Measurements from ENCODE around the gene UBXN11. TPM values are rescaled to one million over a fixed set of nuclear protein-coding genes. Genes with fewer than 3 reads are reported as not detected.
A peak's percentile ranks its signal among the peaks of the same experiment; 100 is the strongest.

Gene UBXN11
- total RNA-seq, 4 donors from 2014 or later: 7.4 to 36.5 (median 13.4) TPM

DNA sequence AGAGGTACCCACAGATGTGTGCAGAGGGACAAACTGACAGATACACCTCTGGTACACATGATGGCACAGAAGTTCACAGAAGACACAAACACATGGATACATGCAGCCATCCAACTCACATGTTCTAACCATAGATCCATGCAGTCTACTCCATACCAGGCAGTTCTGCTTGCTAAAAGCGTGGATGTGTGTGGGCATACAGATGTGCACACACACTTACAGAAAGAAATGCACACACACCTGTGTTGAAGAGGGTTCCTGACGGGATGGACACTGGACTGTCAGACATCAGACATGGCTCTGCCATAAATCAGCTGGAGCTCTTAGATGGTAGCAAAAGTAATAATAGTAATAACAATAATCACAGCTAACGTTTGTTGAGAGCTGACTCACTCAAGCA is 18.1 kb upstream of the UBXN11 start:
- Histone ChIP-seq H3K27me3 (no peaks in the 10 kb centered on the region), H3K9me3 (no peaks in the 10 kb centered on the region), H3K4me3 (no peak overlapping the region), H3K4me1 (no peaks in the 10 kb centered on the region), H3K27ac (no peak overlapping the region), H3K36me3 (no peaks in the 10 kb centered on the region)
- DNase-seq: no peak
- no peak for TF ChIP-seq POLR2A (IDR thresholded peaks at IDR 0.05)
- TF ChIP-seq, protein P1, sequence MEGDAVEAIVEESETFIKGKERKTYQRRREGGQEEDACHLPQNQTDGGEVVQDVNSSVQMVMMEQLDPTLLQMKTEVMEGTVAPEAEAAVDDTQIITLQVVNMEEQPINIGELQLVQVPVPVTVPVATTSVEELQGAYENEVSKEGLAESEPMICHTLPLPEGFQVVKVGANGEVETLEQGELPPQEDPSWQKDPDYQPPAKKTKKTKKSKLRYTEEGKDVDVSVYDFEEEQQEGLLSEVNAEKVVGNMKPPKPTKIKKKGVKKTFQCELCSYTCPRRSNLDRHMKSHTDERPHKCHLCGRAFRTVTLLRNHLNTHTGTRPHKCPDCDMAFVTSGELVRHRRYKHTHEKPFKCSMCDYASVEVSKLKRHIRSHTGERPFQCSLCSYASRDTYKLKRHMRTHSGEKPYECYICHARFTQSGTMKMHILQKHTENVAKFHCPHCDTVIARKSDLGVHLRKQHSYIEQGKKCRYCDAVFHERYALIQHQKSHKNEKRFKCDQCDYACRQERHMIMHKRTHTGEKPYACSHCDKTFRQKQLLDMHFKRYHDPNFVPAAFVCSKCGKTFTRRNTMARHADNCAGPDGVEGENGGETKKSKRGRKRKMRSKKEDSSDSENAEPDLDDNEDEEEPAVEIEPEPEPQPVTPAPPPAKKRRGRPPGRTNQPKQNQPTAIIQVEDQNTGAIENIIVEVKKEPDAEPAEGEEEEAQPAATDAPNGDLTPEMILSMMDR (IDR thresholded peaks at IDR 0.05): no peak
- intact Hi-C loops (cut with DNase I; ENCODE audit: low total_unique reads): loop anchor here (5.0 kb wide), 1 partner anchor 42 kb away; the partner anchor contains the start of gene SH3BGRL3

DNA sequence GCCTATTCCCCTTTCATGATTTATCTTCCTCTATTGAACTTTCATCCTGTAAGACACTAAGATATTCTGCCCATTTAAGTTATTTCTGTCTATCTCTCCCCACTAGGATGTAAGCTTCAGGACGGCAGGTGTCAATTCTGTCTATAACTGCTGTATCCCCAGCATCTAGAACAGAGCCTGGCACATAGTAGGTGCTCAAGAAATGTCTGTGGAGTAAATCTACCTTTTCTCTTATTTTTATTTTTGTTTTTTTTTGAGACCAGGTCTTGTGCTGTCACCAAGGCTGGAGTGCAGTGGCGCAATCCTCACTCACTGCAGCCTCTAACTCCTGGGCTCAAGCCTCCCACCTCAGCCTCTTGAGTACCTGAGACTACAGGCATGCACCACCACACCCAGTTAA is 16.9 kb upstream of the UBXN11 start:
- no peak overlapping the region for H3K27ac ChIP-seq
- intact Hi-C loops (cut with DNase I; ENCODE audit: low total_unique reads): loop anchor here (5.0 kb wide), 1 partner anchor 41 kb away; the partner anchor contains the start of gene SH3BGRL3
- no peaks in the 10 kb centered on the region for H3K9me3 ChIP-seq
- no peaks in the 10 kb centered on the region for H3K36me3 ChIP-seq
- DNase-seq: no peak
- H3K4me1 ChIP-seq: no peaks in the 10 kb centered on the region
- TF ChIP-seq, protein P1 (IDR thresholded peaks at IDR 0.05): no peak
- no peak for TF ChIP-seq POLR2A (IDR thresholded peaks at IDR 0.05)
- H3K27me3 ChIP-seq: no peaks in the 10 kb centered on the region
- H3K4me3 ChIP-seq: no peak overlapping the region

DNA sequence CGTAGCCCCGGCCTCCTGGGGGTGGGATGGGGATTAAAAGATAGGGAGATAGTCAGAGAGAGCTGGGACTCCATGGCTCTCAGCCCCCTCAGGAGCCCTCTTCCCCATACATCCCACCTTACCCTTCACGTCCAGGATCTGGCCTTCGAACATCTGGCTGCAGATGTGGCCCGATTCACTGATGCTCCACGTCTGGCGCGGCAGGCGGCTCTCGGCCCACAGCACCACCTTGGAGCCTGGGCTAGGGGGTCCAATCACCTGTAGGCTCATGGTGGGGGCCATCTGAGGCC is 15.6 kb upstream of the UBXN11 start:
- Histone ChIP-seq H3K9me3 (no peaks in the 10 kb centered on the region), H3K27me3 (no peaks in the 10 kb centered on the region)
- intact Hi-C loops (cut with DNase I; ENCODE audit: low total_unique reads): loop anchor here (5.0 kb wide), 1 partner anchor 40 kb away; the partner anchor contains the start of gene SH3BGRL3

DNA sequence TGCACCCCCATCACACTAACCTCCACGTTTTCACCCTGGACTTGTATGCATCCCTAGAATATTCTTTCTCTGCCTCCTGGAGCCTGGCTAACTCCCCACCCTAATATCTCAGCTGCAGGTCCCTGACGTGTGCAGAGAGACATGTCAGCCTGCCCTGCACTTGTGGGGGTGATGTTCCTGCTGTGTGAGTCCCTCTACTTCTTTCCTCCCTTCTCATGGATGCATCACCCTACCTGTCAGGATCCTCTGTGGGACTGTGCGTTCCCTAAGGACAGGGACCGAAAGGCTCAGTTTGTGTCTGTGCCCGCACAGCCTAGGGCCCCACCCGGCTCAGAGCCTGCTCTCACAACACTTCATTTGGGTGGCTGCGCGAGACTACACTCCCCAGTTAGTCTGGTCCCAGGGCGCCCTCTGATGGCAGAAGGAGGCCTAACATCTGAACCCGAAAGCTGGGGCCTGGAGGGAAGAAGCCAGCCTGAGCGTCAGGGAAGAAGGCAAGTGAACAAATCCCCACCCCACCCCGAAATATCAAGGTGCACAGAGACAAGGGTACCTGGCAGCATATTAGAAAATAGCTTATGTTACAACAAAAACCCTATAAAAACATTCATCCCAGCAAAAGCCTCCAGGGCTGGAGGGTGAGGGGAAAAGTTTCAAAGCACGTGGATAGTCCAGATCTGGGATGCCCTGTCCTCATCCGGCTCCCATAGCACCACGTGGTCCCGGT is 15.0 kb upstream of the UBXN11 start:
- no peak overlapping the region for H3K4me3 ChIP-seq
- no peaks in the 10 kb centered on the region for H3K27me3 ChIP-seq
- no peaks in the 10 kb centered on the region for H3K4me1 ChIP-seq
- no peaks in the 10 kb centered on the region for H3K36me3 ChIP-seq
- TF ChIP-seq, protein P1 (IDR thresholded peaks at IDR 0.05): peak; percentile 80 to 95 (median 86)
- no peak for TF ChIP-seq POLR2A (IDR thresholded peaks at IDR 0.05)
- H3K9me3 ChIP-seq: no peaks in the 10 kb centered on the region
- intact Hi-C loops (cut with DNase I; ENCODE audit: low total_unique reads): loop anchor here (5.0 kb wide), 1 partner anchor 39 kb away; the partner anchor contains the start of gene SH3BGRL3
- peak; percentile 87 to 88 for DNase-seq
- H3K27ac ChIP-seq: no peak overlapping the region

More for the DNA sequence above, 15.6 kb upstream of the UBXN11 start:
- H3K4me3 ChIP-seq: no peak overlapping the region
- no peaks in the 10 kb centered on the region for H3K36me3 ChIP-seq
- H3K4me1 ChIP-seq: no peaks in the 10 kb centered on the region
- no peak for DNase-seq
- no peak overlapping the region for H3K27ac ChIP-seq
- no peak for TF ChIP-seq POLR2A (IDR thresholded peaks at IDR 0.05)
- TF ChIP-seq, protein P1 (IDR thresholded peaks at IDR 0.05): no peak

DNA sequence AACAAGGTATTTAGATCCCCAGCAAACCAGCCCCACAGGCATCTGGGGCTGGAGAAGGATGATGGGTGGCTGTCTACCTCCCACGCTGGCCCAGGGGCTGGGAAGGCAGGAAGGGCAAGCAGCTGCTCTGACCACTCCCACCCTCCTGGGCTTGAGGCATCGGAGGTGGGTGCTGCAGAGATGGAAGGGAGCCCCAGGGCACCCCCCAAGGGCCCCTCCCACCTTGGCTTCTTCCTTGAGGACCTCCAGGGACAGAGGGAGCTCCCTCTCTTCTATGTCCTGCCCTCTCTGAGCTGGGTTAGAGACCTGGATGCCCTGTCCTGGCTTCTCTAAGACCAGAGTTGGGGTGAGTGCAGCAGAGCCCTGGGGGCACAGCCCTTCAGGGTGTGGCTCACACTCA is 14.5 kb upstream of the UBXN11 start:
- Histone ChIP-seq H3K9me3 (no peaks in the 10 kb centered on the region), H3K27me3 (no peaks in the 10 kb centered on the region), H3K4me1 (no peaks in the 10 kb centered on the region), H3K36me3 (no peaks in the 10 kb centered on the region), H3K4me3 (no peak overlapping the region), H3K27ac (no peak overlapping the region)
- intact Hi-C loops (cut with DNase I; ENCODE audit: low total_unique reads): loop anchor here (5.0 kb wide), 1 partner anchor 39 kb away; the partner anchor contains the start of gene SH3BGRL3
- TF ChIP-seq, protein P1 (IDR thresholded peaks at IDR 0.05): no peak
- no peak for TF ChIP-seq POLR2A (IDR thresholded peaks at IDR 0.05)
- DNase-seq: no peak
